Measurements from ENCODE around the gene RAD23A. TPM values are rescaled to one million over a fixed set of nuclear protein-coding genes. Genes with fewer than 3 reads are reported as not detected.

Gene RAD23A
- total RNA-seq, 4 donors from 2014 or later = 54.1 to 86.5 (median 75.3) TPM

DNA sequence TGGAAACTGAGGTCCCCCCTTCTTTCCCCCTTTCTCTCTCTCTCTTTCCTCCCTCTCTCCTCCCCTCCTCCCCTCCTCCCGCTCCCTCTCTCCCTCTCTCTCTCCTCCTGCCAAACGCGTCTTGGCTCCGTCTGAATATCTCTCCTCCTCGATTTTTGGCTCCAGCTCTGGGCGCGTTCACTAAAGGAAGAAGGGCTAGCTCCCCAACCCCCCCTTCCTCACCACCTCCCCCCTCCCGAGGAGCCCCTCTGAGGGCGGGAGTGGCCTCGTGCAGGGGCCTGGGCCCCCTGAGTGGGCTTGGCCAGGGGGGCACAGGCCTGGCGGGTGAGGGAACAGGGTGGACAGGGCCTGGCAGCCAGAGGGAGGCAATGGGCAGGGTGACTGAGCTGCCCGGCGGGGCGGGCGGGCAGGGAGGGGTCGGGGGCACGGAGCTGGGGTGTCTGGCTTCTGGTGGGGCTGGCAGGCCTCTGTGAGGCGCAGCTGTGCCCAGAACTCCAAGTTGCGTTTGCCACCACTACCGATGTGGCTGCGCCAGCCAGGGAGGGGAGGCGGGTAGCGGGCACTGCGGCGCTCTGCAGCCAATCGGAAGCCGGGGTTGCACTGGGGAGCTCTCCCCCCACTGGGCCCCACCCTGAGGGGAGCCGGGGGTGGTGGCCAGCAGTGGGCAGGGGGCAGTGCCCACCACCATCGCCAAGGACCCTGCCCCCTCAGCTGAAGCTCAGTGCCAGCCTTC lies 56.7 kb downstream of the RAD23A start:
- no peak for DNase-seq
- no peak for TF ChIP-seq POLR2A (IDR thresholded peaks at IDR 0.05)
- TF ChIP-seq, protein P1, sequence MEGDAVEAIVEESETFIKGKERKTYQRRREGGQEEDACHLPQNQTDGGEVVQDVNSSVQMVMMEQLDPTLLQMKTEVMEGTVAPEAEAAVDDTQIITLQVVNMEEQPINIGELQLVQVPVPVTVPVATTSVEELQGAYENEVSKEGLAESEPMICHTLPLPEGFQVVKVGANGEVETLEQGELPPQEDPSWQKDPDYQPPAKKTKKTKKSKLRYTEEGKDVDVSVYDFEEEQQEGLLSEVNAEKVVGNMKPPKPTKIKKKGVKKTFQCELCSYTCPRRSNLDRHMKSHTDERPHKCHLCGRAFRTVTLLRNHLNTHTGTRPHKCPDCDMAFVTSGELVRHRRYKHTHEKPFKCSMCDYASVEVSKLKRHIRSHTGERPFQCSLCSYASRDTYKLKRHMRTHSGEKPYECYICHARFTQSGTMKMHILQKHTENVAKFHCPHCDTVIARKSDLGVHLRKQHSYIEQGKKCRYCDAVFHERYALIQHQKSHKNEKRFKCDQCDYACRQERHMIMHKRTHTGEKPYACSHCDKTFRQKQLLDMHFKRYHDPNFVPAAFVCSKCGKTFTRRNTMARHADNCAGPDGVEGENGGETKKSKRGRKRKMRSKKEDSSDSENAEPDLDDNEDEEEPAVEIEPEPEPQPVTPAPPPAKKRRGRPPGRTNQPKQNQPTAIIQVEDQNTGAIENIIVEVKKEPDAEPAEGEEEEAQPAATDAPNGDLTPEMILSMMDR (IDR thresholded peaks at IDR 0.05) = no peak
- H3K9me3 ChIP-seq = no peaks in the 10 kb centered on the region
- H3K4me1 ChIP-seq = peaks cover 0 to 40% (median 0%) of the 10 kb centered on the region in 4 donors
- H3K36me3 ChIP-seq = peaks cover 0 to 6% (median 0%) of the 10 kb centered on the region in 3 donors
- peak overlapping the region; percentile 22 to 89 (median 66) for H3K27ac ChIP-seq
- peak overlapping the region in 3 of 4 donors; percentile 22 to 34 (median 34) for H3K4me3 ChIP-seq
- H3K27me3 ChIP-seq = no peaks in the 10 kb centered on the region

DNA sequence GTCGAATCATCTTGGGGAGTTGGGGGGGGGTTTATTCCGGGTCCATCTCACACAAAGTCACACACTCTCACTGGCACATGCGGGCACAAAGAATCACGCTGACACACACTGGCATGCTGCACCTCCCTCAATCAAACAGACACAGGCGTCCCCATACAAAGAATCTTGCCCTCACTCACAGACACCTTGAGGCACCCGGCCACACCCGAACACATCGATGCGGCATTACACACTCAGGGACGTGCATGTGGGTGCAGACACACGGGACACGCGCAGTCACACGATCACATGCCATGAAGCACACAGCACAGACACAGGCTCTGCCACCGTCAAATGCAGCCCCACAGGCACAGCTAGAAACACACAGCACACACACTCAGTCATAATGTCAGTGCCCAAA lies 57.4 kb downstream of the RAD23A start:
- H3K9me3 ChIP-seq = no peaks in the 10 kb centered on the region
- no peak overlapping the region for H3K4me3 ChIP-seq
- TF ChIP-seq, protein P1 (IDR thresholded peaks at IDR 0.05) = no peak
- no peak for TF ChIP-seq POLR2A (IDR thresholded peaks at IDR 0.05)
- peaks cover 0 to 46% (median 0%) of the 10 kb centered on the region in 4 donors for H3K4me1 ChIP-seq
- no peak for DNase-seq
- H3K36me3 ChIP-seq = peaks cover 0 to 6% (median 0%) of the 10 kb centered on the region in 3 donors
- no peaks in the 10 kb centered on the region for H3K27me3 ChIP-seq
- H3K27ac ChIP-seq = peak overlapping the region in 2 of 4 donors; percentile 77 to 89

Small RNA genes within 50 kb of the gene (small RNA-seq; reads per million reads assigned to genes)
- 0 to 0.29 reads per million in 2 donors for gene MIR5695
- gene MIR6515 = 0 to 0.13 reads per million in 2 donors

Other genes with a start within 250 kb of the RAD23A start
- gene FBXW9, start 249.2 kb upstream of the RAD23A start, total RNA-seq = 1 to 10 TPM in 3 of 4 donors, not detected in 1; 6.3 to 9.9 (median 7.0) TPM
- gene TNPO2, start 221.9 kb upstream of the RAD23A start, total RNA-seq = 100 to 1,000 TPM in 3 of 4 donors, 10 to 100 TPM in 1; 39.1 to 131 (median 103) TPM
- gene TRIR, start 211.2 kb upstream of the RAD23A start, total RNA-seq = 100 to 1,000 TPM; 134 to 297 (median 185) TPM
- 10 to 100 TPM; 23.1 to 31.9 (median 30.5) TPM for gene GET3, start 208.4 kb upstream of the RAD23A start, total RNA-seq
- gene BEST2, start 194.1 kb upstream of the RAD23A start, total RNA-seq = 10 to 100 TPM in 3 of 4 donors, not detected in 1; 20.5 to 82.0 (median 40.6) TPM
- gene HOOK2, start 170.3 kb upstream of the RAD23A start, total RNA-seq = 100 to 1,000 TPM; 193 to 379 (median 285) TPM
- 100 to 1,000 TPM; 111 to 324 (median 152) TPM for gene JUNB, start 154.4 kb upstream of the RAD23A start, total RNA-seq
- gene PRDX2, start 144.1 kb upstream of the RAD23A start, total RNA-seq = 100 to 1,000 TPM; 150 to 461 (median 375) TPM
- not detected for gene THSD8, start 143.8 kb upstream of the RAD23A start, total RNA-seq
- 10 to 100 TPM in 2 of 4 donors, 1 to 10 TPM in 2; 5.9 to 24.8 (median 9.4) TPM for gene RNASEH2A, start 139.3 kb upstream of the RAD23A start, total RNA-seq
- gene RTBDN, start 111.3 kb upstream of the RAD23A start, total RNA-seq = not detected
- gene MAST1, start 107.3 kb upstream of the RAD23A start, total RNA-seq = under 1 TPM in 1 of 4 donors, not detected in 3; 0.27 TPM
- 10 to 100 TPM in 1 of 4 donors, 1 to 10 TPM in 3; 8.9 to 16.5 (median 9.4) TPM for gene DNASE2, start 64.4 kb upstream of the RAD23A start, total RNA-seq
- gene KLF1, start 58.7 kb upstream of the RAD23A start, total RNA-seq = not detected
- 10 to 100 TPM; 25.2 to 44.4 (median 32.4) TPM for gene GCDH, start 54.7 kb upstream of the RAD23A start, total RNA-seq
- gene SYCE2, start 26.6 kb upstream of the RAD23A start, total RNA-seq = not detected
- gene FARSA, start 12.2 kb upstream of the RAD23A start, total RNA-seq = 10 to 100 TPM; 35.4 to 54.5 (median 48.3) TPM
- 100 to 1,000 TPM; 253 to 369 (median 359) TPM for gene CALR, start 7.3 kb upstream of the RAD23A start, total RNA-seq
- gene GADD45GIP1, start 11.4 kb downstream of the RAD23A start, total RNA-seq = 10 to 100 TPM; 12.5 to 43.7 (median 15.6) TPM
- 1 to 10 TPM in 1 of 4 donors, not detected in 3; 2.1 TPM for gene DAND5, start 23.7 kb downstream of the RAD23A start, total RNA-seq
- gene NFIX, start 49.6 kb downstream of the RAD23A start, total RNA-seq = 10 to 100 TPM; 13.5 to 56.9 (median 40.0) TPM
- 10 to 100 TPM in 1 of 4 donors, 1 to 10 TPM in 3; 1.2 to 21.5 (median 4.9) TPM for gene LYL1, start 157.0 kb downstream of the RAD23A start, total RNA-seq
- gene TRMT1, start 170.9 kb downstream of the RAD23A start, total RNA-seq = 10 to 100 TPM; 27.1 to 71.8 (median 28.3) TPM
- 10 to 100 TPM; 21.5 to 48.0 (median 37.1) TPM for gene NACC1, start 172.4 kb downstream of the RAD23A start, total RNA-seq
- 100 to 1,000 TPM in 2 of 4 donors, 10 to 100 TPM in 2; 78.1 to 199 (median 107) TPM for gene STX10, start 204.5 kb downstream of the RAD23A start, total RNA-seq
- gene IER2, start 204.5 kb downstream of the RAD23A start, total RNA-seq = 100 to 1,000 TPM in 1 of 4 donors, 10 to 100 TPM in 3; 72.2 to 229 (median 85.6) TPM